Measurements from ENCODE around the gene MLXIP. TPM values are rescaled to one million over a fixed set of nuclear protein-coding genes. Genes with fewer than 3 reads are reported as not detected.

The MLXIP gene
- total RNA-seq, 1 experiment from 2014 or later, result 124 TPM

DNA sequence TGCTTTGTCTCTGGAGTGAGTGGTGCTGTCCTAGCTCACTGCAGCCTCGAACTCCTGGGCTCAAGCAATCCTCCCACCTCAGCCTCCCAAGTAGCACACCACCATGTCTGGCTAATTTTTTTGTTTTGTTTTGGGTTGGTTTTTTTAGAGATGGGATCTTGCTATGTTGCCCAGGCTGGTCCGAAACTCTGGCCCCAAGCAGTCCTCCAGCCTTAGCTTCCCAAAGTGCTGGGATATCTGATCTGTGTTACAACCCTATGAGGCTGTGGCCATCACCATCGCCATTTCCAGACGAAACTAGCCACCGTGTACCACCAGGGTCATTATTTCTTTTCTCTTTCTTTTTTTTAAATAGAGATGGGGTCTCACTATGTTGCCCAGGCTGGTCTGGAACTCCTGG lies 92.8 kb downstream of the MLXIP start:
- Histone ChIP-seq H3K36me3 (ENCODE audit: control insufficient read depth, insufficient read depth, low read length) (no peaks in the 10 kb centered on the region), H3K9me3 (ENCODE audit: control insufficient read depth, insufficient read depth, low read depth, low read length) (no peaks in the 10 kb centered on the region), H3K27ac (ENCODE audit: low read length) (no peak overlapping the region), H3K27me3 (ENCODE audit: control insufficient read depth, insufficient read depth, low read length) (no peaks in the 10 kb centered on the region), H3K4me3 (ENCODE audit: low read depth in 2 of 2, low read length in 2 of 2) (no peak overlapping the region), H3K4me1 (ENCODE audit: control insufficient read depth, insufficient read depth, low read length) (no peaks in the 10 kb centered on the region)
- intact Hi-C loops (cut with micrococcal nuclease; ENCODE audit: unreplicated experiment) (no loop called here), in situ Hi-C loops (cut with HindIII; ENCODE audit: low pct_unique_long_range_greater_than_20kb, low sequenced_read_pairs) (no loop called here)
- ChIA-PET POLR2A (interaction anchor here (0.5 kb wide), 1 partner anchor 23 kb away, joined by 6 read pairs; no protein-coding TSS in a partner anchor), CTCF (no interaction called here)
- no peak for TF ChIP-seq TCF7L2 (IDR thresholded peaks at IDR 0.05; ENCODE audit: low read depth, low read length)
- TF ChIP-seq REST (IDR thresholded peaks at IDR 0.05; ENCODE audit: insufficient read depth in 1 of 2, low read depth in 2 of 2, low read length in 1 of 2), result no peak
- BruUV-seq (replicated peaks), result no TSS peak
- DNase-seq (ENCODE audit: low read depth, low spot score) (no peak), ATAC-seq (no peak)

GRCh38 chr12:122172262-122172939 lies 93.8 kb downstream of the MLXIP start:
- no peak for DNase-seq (ENCODE audit: low read depth, low spot score)
- H3K4me1 ChIP-seq (ENCODE audit: control insufficient read depth, insufficient read depth, low read length), result no peaks in the 10 kb centered on the region
- CTCF ChIA-PET, result no interaction called here
- POLR2A ChIA-PET, result no interaction called here
- H3K36me3 ChIP-seq (ENCODE audit: control insufficient read depth, insufficient read depth, low read length), result no peaks in the 10 kb centered on the region
- in situ Hi-C loops (cut with HindIII; ENCODE audit: low pct_unique_long_range_greater_than_20kb, low sequenced_read_pairs), result no loop called here
- H3K27ac ChIP-seq (ENCODE audit: low read length), result no peak overlapping the region
- H3K27me3 ChIP-seq (ENCODE audit: control insufficient read depth, insufficient read depth, low read length), result no peaks in the 10 kb centered on the region
- H3K4me3 ChIP-seq (ENCODE audit: low read depth in 2 of 2, low read length in 2 of 2), result no peak overlapping the region
- no peaks in the 10 kb centered on the region for H3K9me3 ChIP-seq (ENCODE audit: control insufficient read depth, insufficient read depth, low read depth, low read length)
- TF ChIP-seq REST (IDR thresholded peaks at IDR 0.05; ENCODE audit: insufficient read depth in 1 of 2, low read depth in 2 of 2, low read length in 1 of 2), result no peak
- TF ChIP-seq, protein P1, sequence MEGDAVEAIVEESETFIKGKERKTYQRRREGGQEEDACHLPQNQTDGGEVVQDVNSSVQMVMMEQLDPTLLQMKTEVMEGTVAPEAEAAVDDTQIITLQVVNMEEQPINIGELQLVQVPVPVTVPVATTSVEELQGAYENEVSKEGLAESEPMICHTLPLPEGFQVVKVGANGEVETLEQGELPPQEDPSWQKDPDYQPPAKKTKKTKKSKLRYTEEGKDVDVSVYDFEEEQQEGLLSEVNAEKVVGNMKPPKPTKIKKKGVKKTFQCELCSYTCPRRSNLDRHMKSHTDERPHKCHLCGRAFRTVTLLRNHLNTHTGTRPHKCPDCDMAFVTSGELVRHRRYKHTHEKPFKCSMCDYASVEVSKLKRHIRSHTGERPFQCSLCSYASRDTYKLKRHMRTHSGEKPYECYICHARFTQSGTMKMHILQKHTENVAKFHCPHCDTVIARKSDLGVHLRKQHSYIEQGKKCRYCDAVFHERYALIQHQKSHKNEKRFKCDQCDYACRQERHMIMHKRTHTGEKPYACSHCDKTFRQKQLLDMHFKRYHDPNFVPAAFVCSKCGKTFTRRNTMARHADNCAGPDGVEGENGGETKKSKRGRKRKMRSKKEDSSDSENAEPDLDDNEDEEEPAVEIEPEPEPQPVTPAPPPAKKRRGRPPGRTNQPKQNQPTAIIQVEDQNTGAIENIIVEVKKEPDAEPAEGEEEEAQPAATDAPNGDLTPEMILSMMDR (IDR thresholded peaks at IDR 0.05), result no peak
- no peak for TF ChIP-seq TCF7L2 (IDR thresholded peaks at IDR 0.05; ENCODE audit: low read depth, low read length)
- no peak for TF ChIP-seq SIN3A (IDR thresholded peaks at IDR 0.05; ENCODE audit: borderline replicate concordance, insufficient read depth, low read depth, low read length)
- no peak for TF ChIP-seq POLR2AphosphoS5 (IDR thresholded peaks at IDR 0.05; ENCODE audit: low read depth, low read length)
- BruUV-seq (replicated peaks), result no TSS peak
- ATAC-seq, result peak; percentile 27; the same call in 1 of the 2 replicates
- intact Hi-C loops (cut with micrococcal nuclease; ENCODE audit: unreplicated experiment), result no loop called here

All from Panc1 (cell line).